ENCODE data around the gene FXR2. TPM values are rescaled to one million over a fixed set of nuclear protein-coding genes. Genes with fewer than 3 reads are reported as not detected.
A peak's percentile ranks its signal among the peaks of the same experiment; 100 is the strongest.

Gene FXR2
- total and polyA plus RNA-seq, 4 donors, result 29.0 to 31.1 (median 30.0) TPM

- Histone ChIP-seq H3K4me1 (ENCODE audit: control insufficient read depth in 5 of 5, insufficient read depth in 5 of 5, low read length in 5 of 5) (no peaks in the 10 kb centered on the region), H3K9ac (ENCODE audit: insufficient read depth in 1 of 2, low read length in 2 of 2) (no peak overlapping the region), H3K4me3 (no peak overlapping the region), H3K36me3 (ENCODE audit: control insufficient read depth in 4 of 4, insufficient read depth in 4 of 4, low read length in 4 of 4) (no peaks in the 10 kb centered on the region), H3K27ac (ENCODE audit: low read depth in 1 of 2, low read length in 1 of 2) (no peak overlapping the region), H3K27me3 (ENCODE audit: control insufficient read depth in 3 of 3, insufficient read depth in 3 of 3, low read length in 2 of 3) (no peaks in the 10 kb centered on the region), H3K9me3 (ENCODE audit: control insufficient read depth in 4 of 4, insufficient read depth in 3 of 4, low read length in 3 of 4) (no peaks in the 10 kb centered on the region)
- 95 to 97% methylated on average over 8 of the region's 8 CpGs for WGBS, 2 donors
- no peak for DNase-seq
- TF ChIP-seq CTCF (IDR thresholded peaks at IDR 0.05; ENCODE audit: control extremely low read depth, extremely low read depth), result no peak
- ATAC-seq (ENCODE audit: insufficient read depth, low FRiP score), result no peak
These were observed 6.1 kb upstream of the FXR2 start for GRCh38 chr17:7620835-7621234.

- H3K36me3 ChIP-seq (ENCODE audit: control insufficient read depth in 4 of 4, insufficient read depth in 4 of 4, low read length in 4 of 4), result no peaks in the 10 kb centered on the region
- H3K9ac ChIP-seq (ENCODE audit: insufficient read depth in 1 of 2, low read length in 2 of 2), result no peak overlapping the region
- ATAC-seq (ENCODE audit: insufficient read depth, low FRiP score), result no peak
- H3K4me3 ChIP-seq, result no peak overlapping the region
- no peaks in the 10 kb centered on the region for H3K27me3 ChIP-seq (ENCODE audit: control insufficient read depth in 3 of 3, insufficient read depth in 3 of 3, low read length in 2 of 3)
- H3K4me1 ChIP-seq (ENCODE audit: control insufficient read depth in 5 of 5, insufficient read depth in 5 of 5, low read length in 5 of 5), result peaks cover 0 to 5% (median 2%) of the 10 kb centered on the region in 5 donors
- DNase-seq, result no peak
- WGBS, 2 donors, result 56 to 66% methylated on average over 5 of the region's 5 CpGs
- H3K27ac ChIP-seq (ENCODE audit: low read depth in 1 of 2, low read length in 1 of 2), result no peak overlapping the region
- no peak for TF ChIP-seq CTCF (IDR thresholded peaks at IDR 0.05; ENCODE audit: control extremely low read depth, extremely low read depth)
- H3K9me3 ChIP-seq (ENCODE audit: control insufficient read depth in 4 of 4, insufficient read depth in 3 of 4, low read length in 3 of 4), result no peaks in the 10 kb centered on the region
These were observed 3.9 kb upstream of the FXR2 start for GRCh38 chr17:7618608-7619007.

GRCh38 chr17:7615265-7615747 lies 609 bp upstream of the FXR2 start:
- Histone ChIP-seq H3K36me3 (ENCODE audit: control insufficient read depth in 4 of 4, insufficient read depth in 4 of 4, low read length in 4 of 4) (peaks cover 0 to 11% (median 1%) of the 10 kb centered on the region in 4 donors), H3K4me3 (no peak overlapping the region), H3K27ac (ENCODE audit: low read depth in 1 of 2, low read length in 1 of 2) (peak overlapping the region; percentile 61 to 85), H3K4me1 (ENCODE audit: control insufficient read depth in 5 of 5, insufficient read depth in 5 of 5, low read length in 5 of 5) (peaks cover 5 to 23% (median 16%) of the 10 kb centered on the region in 5 donors), H3K9me3 (ENCODE audit: control insufficient read depth in 4 of 4, insufficient read depth in 3 of 4, low read length in 3 of 4) (no peaks in the 10 kb centered on the region), H3K27me3 (ENCODE audit: control insufficient read depth in 3 of 3, insufficient read depth in 3 of 3, low read length in 2 of 3) (no peaks in the 10 kb centered on the region), H3K9ac (ENCODE audit: insufficient read depth in 1 of 2, low read length in 2 of 2) (peak overlapping the region in 1 of 2 donors; percentile 91)
- WGBS, 2 donors, result 6 to 7% methylated on average over 28 of the region's 28 CpGs
- TF ChIP-seq CTCF (IDR thresholded peaks at IDR 0.05; ENCODE audit: control extremely low read depth, extremely low read depth), result no peak
- no peak for DNase-seq
- no peak for ATAC-seq (ENCODE audit: insufficient read depth, low FRiP score)

Measured in lung (tissue), 12 donors.